Stimulated activated CD4-positive, alpha-beta T cell treated with anti-CD3 and anti-CD28 coated beads, TNF-alpha, amount 100 ng/mL, for 1 hour (primary cell): Measurements from ENCODE around the gene HERC4.
"Not testable (repeated sequence)": the region's sequence is repeated elsewhere in the genome, so short reads cannot be mapped to it uniquely, and the experiment has no call there.

Experiments
- DNase-seq, 3 donors: peaks; one replicate each; pipeline ENCODE4 v3.0.0-alpha.2; 2020; ENCODE audit warnings: low read depth in 3 of 3, low spot score in 1 of 3

Gene HERC4

GRCh38 chr10:68049289-68050078 lies 25.6 kb downstream of the HERC4 start:
- DNase-seq = no peak

DNA sequence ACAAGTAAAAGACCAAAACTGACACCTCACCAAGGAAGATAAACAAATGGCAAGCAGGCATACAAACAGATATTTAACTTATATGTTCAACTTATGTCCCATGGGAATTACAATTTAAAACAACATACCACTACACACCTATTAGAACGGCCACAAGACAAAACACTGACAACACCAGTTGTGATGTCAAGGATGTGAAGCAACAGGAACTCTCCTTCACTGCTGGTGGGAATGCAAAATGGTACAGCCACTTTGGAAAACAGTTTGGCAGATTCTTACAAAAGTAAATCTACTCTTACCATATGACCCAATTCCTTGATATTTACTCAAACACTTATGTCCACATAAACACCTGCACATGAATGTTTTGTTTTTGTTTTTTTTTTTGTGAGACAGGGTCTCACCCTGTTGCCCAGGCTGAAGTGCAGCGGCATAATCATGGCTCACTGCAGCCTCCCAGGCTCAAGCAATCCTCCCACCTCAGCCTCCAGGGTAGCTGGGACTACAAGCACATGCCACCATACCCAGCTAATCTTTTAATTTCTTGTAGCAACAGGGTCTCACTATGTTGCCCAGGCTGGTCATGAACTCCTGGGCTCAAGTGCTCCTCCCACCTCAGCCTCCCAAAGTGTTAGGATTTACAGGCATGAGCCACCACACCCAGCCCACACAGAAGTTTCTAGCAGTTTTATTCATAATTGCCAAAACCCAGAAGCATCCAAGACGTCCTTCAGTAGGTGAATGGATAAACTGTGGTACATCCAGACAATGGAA lies 27.3 kb downstream of the HERC4 start:
- DNase-seq = no peak

DNA sequence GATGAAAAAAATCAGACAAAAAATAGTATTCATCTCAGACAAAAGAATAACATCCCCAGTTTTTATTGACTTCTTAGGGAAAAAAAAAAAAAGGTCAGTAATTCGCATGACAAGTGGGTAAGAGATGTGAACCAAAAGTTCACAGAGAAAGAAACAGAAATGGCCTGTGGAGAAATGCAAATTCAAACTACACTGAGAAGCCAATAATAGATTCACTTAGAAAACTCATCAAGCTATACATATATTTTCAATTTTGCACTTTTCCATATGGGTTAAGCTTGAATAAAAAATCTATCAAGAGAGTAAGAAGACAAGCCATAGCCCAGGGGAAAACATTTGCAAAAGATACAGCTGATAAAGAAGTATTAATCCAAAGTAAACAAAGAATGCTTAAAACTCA lies 28.0 kb downstream of the HERC4 start:
- DNase-seq = no peak

GRCh38 chr10:68046642-68047041 lies 28.4 kb downstream of the HERC4 start:
- no peak for DNase-seq

- DNase-seq = no peak
Measured at GRCh38 chr10:68043030-68043429, 32.1 kb downstream of the HERC4 start.

DNA sequence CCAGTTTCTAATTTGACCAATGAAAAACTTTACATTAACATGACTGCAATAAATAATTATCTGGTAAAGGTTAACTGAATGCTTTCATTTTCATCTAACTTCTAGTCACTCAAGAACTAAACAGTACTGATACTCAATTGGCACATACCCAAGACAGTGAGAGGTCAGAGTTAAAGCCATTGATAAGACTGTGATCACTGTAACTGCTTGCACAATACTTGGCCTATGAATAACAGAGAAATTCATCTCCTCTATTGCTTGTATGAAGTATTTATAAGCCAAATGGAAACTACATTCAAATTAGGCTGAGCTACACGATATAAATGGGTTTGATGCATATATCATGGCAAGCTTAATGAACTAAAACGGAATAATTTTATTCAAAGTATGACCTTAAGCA lies 43.0 kb downstream of the HERC4 start:
- no peak for DNase-seq

DNA sequence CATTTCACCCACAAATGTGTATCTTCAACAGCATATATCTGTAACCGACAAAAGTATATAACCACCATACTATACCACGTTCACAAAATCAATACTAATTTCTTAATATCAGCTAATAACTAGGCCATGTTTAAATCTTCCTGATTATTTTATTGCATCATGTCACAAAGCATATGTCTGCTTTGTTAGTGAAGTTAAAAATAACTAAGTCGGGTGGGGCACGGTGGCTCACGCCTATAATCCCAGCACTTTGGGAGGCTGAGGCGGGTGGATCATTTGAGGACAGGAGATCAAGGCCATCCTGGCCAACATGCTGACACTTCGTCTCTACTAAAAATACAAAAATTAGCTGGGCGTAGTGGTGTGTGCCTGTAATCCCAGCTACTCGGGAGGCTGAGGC lies 47.7 kb downstream of the HERC4 start:
- no peak for DNase-seq

DNA sequence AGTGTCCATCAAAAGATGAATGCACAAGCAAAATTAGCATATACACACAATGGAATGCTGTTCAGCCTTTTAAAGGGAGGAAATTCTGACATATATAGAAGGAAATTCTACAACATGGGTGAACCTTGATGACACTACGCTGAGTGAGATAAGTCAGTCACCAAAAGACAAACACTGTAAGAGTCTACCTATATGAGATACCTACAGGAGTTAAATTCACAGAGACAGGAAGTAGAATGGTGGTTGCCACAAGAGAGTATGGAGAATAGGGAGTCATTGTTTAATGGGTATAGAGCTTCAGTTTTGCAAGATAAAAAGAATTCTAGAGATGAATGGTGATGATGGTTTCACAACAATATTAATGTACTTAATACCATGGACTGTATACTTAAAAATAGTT lies 51.8 kb downstream of the HERC4 start:
- DNase-seq = no peak

DNA sequence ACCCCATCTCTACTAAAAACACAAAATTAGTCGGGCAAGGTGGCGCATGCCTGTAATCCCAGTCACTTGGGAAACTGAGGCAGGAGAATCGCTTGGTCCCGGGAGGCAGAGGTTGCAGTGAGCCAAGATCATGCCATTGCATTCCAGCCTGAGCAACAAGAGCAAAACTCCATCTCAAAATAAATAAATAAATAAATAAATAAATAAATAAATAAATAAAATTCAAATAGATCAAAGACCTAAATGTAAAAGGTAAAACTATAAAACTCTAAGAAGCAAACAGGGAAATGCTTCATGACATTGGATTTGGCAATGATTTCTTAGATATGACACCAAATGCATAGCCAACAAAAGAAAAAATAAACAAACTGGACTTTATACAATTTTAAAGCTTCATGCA lies 52.8 kb downstream of the HERC4 start:
- DNase-seq = not testable (repeated sequence)

DNA sequence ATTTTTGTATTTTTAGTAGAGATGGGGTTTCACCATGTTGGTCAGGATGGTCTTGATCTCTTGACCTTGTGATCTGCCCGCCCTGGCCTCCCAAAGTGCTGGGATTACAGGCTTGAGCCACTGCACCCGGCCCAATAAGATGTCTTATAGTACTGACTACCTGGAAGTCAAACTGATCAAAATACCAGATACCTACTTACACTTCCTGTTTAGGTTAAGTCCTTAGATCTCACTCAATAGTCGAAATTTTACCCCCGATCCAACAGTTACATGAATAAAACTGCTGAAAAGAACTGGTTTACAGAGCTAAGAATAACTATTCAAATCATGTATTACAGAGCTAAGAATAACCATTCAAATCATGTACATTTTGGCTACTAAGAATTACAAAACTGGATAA lies 58.6 kb downstream of the HERC4 start:
- not testable (repeated sequence) for DNase-seq

GRCh38 chr10:68010426-68010940 lies 64.6 kb downstream of the HERC4 start:
- DNase-seq = no peak

- DNase-seq = no peak
Measured at GRCh38 chr10:68007356-68007755, 67.7 kb downstream of the HERC4 start.

DNA sequence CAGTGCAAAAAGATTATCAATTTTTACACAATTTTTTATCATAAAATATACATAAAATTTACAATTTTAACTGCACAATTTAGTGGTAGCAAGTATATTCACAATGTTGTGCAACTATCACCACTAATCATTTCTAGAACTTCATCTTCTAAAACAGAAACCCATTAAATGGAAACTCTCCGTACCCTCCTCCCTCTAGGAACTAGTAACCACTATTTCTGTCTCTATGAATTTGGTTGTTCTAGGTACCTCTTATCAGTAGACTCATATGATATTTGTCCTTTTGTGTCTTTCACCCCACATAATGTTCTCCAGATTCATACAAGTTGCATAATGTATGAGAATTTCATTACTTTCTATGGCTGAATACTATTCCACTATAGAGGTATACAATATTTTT lies 73.5 kb downstream of the HERC4 start:
- DNase-seq = no peak

GRCh38 chr10:68001000-68001399 lies 74.1 kb downstream of the HERC4 start:
- no peak for DNase-seq

DNA sequence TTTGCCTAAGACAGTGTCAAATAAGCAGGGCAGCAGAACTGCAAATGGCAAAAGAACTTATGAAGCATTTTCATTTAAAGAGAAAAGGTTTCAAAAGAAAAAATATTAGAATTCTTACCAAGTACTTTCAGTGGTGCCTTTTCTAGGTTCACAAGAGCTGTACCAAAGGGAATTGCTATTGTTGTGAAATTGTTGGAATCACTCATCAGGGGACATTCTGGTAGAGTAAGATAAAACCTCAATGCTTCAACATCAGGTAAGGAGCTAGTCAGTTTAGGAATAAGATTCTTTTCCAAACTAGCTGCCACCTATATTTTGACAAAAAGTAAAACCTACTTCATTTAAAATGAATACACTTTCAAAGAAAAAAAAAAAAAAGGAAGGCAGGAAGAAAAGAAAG lies 85.0 kb downstream of the HERC4 start:
- DNase-seq = no peak

- DNase-seq = no peak
Measured at GRCh38 chr10:67988606-67989005, 86.5 kb downstream of the HERC4 start.

DNA sequence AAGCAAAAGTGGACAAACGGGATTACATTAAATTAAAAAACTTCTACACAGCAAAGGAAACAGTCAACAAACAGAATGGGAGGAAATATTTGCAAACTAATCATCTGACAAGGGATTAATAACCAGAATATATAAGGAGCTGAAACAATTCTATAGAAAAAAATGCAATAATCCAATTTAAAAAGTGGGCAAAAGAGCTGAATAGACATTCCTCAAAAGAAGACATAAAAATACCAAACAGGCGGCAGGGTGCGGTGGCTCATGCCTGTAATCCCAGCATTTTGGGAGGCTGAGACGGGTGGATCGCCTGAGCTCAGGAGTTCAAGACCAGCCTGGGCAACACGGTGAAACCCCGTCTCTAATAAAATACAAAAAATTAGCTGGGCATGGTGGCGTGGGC lies 92.5 kb downstream of the HERC4 start:
- DNase-seq = not testable (repeated sequence)

GRCh38 chr10:67978749-67979148 lies 96.3 kb downstream of the HERC4 start:
- no peak for DNase-seq

DNA sequence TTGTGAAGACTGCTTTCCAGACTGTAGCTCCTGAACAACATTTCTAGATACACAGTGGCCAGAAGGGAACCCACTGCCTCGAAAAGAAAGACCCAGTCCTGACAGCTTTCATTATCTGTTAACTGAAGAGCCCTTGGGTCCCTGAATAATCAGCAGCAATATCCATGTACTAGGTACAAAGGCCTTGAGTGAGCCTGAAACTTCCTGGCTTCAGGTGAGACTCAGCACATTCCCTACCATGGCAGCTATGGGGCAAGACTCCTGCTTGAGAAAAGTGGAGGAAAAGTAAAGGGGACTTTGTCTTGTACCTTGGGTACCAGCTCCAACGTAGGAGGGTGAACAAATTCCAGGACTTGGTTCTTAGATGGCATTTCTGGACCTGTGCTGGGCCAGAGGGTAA lies 97.8 kb downstream of the HERC4 start:
- DNase-seq = no peak

GRCh38 chr10:67976292-67977245 lies 98.5 kb downstream of the HERC4 start:
- no peak for DNase-seq

DNA sequence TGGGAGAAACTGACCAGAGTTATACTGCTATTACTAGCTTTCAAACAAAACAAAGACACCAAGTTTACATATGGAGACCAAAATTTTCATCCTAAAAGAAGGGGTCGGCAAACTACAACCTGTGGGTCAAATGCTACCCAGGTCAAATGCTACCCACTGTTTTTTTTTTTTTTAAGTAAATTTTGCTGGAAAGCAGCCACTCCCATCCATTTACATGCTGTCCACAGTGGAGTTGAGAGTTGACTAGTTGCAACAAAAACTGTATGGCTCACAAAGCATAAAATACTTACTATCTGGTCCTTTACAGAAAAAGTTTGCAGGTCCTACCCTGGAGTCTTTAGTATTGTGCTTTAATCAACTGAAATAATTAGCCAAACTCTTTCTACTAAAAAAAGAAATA lies 99.2 kb downstream of the HERC4 start:
- no peak for DNase-seq
